Sigmoid colon (tissue), 4 donors: ENCODE data around the gene PHF23.

ENCODE experiments used
- CTCF ChIP-seq, 4 experiments: fragments of 450-650 bp in 3 of 4; fragments of 200-600 bp in 1 of 4; IDR thresholded peaks; one replicate each; pipeline ENCODE4 v1.5.1; 2016 to 2019; ENCODE audit warnings: antibody characterized with exemption in 4 of 4, mild to moderate bottlenecking in 3 of 4, moderate library complexity in 2 of 4
- POLR2A ChIP-seq, 2 donors: fragments of 450-650 bp; IDR thresholded peaks; one replicate each; pipeline ENCODE4 v1.6.1; 2016; ENCODE audit warnings: antibody characterized with exemption in 2 of 2, mild to moderate bottlenecking in 2 of 2, moderate library complexity in 2 of 2
- POLR2AphosphoS5 ChIP-seq, 4 donors: sonication (generic); formaldehyde crosslinking; IDR thresholded peaks; one replicate each; pipeline ENCODE4 v1.6.1; 2017; ENCODE audit warnings: antibody characterized with exemption in 4 of 4

- TF ChIP-seq POLR2A (IDR thresholded peaks at IDR 0.05) (no peak), CTCF (IDR thresholded peaks at IDR 0.05) (no peak), POLR2AphosphoS5 (IDR thresholded peaks at IDR 0.05) (no peak)
Measured at GRCh38 chr17:7192271-7192937, 46.9 kb downstream of the PHF23 start.
